Measurements from ENCODE around the gene NT5DC1. TPM values are rescaled to one million over a fixed set of nuclear protein-coding genes. Genes with fewer than 3 reads are reported as not detected.
"Not testable (repeated sequence)": the region's sequence is repeated elsewhere in the genome, so short reads cannot be mapped to it uniquely, and the experiment has no call there.

Gene NT5DC1
- polyA plus RNA-seq, 4 donors, result 20.6 to 50.6 (median 45.5) TPM

- DNase-seq (ENCODE audit: low read depth in 4 of 4, low spot score in 3 of 4), result no peak
Observed at GRCh38 chr6:116266803-116267202, 166.2 kb downstream of the NT5DC1 start.

- no peak for DNase-seq (ENCODE audit: low read depth in 4 of 4, low spot score in 3 of 4)
Observed at GRCh38 chr6:116267836-116268588, 167.4 kb downstream of the NT5DC1 start.

GRCh38 chr6:116268589-116269293, 168.1 kb downstream of the NT5DC1 start:
- DNase-seq (ENCODE audit: low read depth in 4 of 4, low spot score in 3 of 4), result no peak

GRCh38 chr6:116271149-116271708, 170.6 kb downstream of the NT5DC1 start:
- DNase-seq (ENCODE audit: low read depth in 4 of 4, low spot score in 3 of 4), result no peak

- DNase-seq (ENCODE audit: low read depth in 4 of 4, low spot score in 3 of 4), result no peak
Observed at GRCh38 chr6:116277124-116277523, 176.5 kb downstream of the NT5DC1 start.

GRCh38 chr6:116278481-116278829, 177.8 kb downstream of the NT5DC1 start:
- DNase-seq (ENCODE audit: low read depth in 4 of 4, low spot score in 3 of 4), result no peak

GRCh38 chr6:116278854-116279231, 178.2 kb downstream of the NT5DC1 start:
- DNase-seq (ENCODE audit: low read depth in 4 of 4, low spot score in 3 of 4), result peak in 1 of 4 donors; percentile 29

GRCh38 chr6:116279232-116280160, 178.8 kb downstream of the NT5DC1 start, which contains the start of gene TSPYL1:
TSPYL1 (minus strand) TSS chr6:116279930; CDS start chr6:116279830, 100 bp downstream.
- DNase-seq (ENCODE audit: low read depth in 4 of 4, low spot score in 3 of 4), result peak; percentile 88 to 97 (median 95)

- DNase-seq (ENCODE audit: low read depth in 4 of 4, low spot score in 3 of 4), result peak in 2 of 4 donors; percentile 36 to 50
Observed at GRCh38 chr6:116280161-116280932, 179.7 kb downstream of the NT5DC1 start.

- no peak for DNase-seq (ENCODE audit: low read depth in 4 of 4, low spot score in 3 of 4)
Observed at GRCh38 chr6:116280933-116281316, 180.3 kb downstream of the NT5DC1 start.

GRCh38 chr6:116282698-116283097, 182.0 kb downstream of the NT5DC1 start:
- DNase-seq (ENCODE audit: low read depth in 4 of 4, low spot score in 3 of 4), result no peak

GRCh38 chr6:116283191-116283590, 182.5 kb downstream of the NT5DC1 start:
- no peak for DNase-seq (ENCODE audit: low read depth in 4 of 4, low spot score in 3 of 4)

- not testable (repeated sequence) for DNase-seq (ENCODE audit: low read depth in 4 of 4, low spot score in 3 of 4)
Observed at GRCh38 chr6:116284984-116285383, 184.3 kb downstream of the NT5DC1 start.

- DNase-seq (ENCODE audit: low read depth in 4 of 4, low spot score in 3 of 4), result no peak
Observed at GRCh38 chr6:116286773-116287358, 186.2 kb downstream of the NT5DC1 start.

GRCh38 chr6:116287689-116288282, 187.1 kb downstream of the NT5DC1 start:
- DNase-seq (ENCODE audit: low read depth in 4 of 4, low spot score in 3 of 4), result no peak

GRCh38 chr6:116289876-116290275, 189.2 kb downstream of the NT5DC1 start:
- no peak for DNase-seq (ENCODE audit: low read depth in 4 of 4, low spot score in 3 of 4)

- no peak for DNase-seq (ENCODE audit: low read depth in 4 of 4, low spot score in 3 of 4)
Observed at GRCh38 chr6:116290799-116291198, 190.1 kb downstream of the NT5DC1 start.

GRCh38 chr6:116291701-116292396, 191.2 kb downstream of the NT5DC1 start:
- DNase-seq (ENCODE audit: low read depth in 4 of 4, low spot score in 3 of 4), result no peak

- no peak for DNase-seq (ENCODE audit: low read depth in 4 of 4, low spot score in 3 of 4)
Observed at GRCh38 chr6:116292553-116292952, 191.9 kb downstream of the NT5DC1 start.
